ENCODE measurements around the gene CEP76.

DNA sequence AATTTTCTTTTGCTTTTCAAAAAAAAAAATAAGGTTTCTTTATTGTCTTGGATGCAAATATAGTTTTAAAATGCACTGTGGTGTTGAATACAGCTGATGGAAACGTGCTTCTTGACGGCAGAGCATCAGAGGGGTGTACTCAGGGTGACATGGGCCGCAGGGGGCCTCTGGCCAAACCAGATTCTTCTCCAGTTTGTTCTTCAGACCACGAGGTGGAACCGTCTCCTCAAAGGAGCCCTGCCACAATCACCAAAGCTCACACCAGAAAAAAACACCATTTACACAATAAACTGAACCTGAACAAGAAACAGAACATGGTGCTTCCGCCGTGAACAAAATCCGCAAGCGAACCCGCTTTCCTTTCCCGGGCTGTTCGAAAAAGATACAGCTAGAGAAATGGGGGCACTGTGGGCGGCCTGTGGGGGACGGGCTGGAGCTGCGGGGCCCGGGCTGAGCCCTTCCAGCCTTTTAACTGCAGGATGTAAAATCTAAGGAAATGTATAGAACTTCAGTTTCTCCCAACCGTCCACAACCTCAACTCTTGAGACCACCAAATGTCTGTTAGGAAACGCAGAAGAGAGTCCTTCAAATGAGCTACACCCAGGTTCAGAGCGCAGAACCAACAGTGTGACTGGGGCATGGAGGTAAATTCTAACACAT lies 34.9 kb upstream of the CEP76 start:
- TF ChIP-seq, protein P1, sequence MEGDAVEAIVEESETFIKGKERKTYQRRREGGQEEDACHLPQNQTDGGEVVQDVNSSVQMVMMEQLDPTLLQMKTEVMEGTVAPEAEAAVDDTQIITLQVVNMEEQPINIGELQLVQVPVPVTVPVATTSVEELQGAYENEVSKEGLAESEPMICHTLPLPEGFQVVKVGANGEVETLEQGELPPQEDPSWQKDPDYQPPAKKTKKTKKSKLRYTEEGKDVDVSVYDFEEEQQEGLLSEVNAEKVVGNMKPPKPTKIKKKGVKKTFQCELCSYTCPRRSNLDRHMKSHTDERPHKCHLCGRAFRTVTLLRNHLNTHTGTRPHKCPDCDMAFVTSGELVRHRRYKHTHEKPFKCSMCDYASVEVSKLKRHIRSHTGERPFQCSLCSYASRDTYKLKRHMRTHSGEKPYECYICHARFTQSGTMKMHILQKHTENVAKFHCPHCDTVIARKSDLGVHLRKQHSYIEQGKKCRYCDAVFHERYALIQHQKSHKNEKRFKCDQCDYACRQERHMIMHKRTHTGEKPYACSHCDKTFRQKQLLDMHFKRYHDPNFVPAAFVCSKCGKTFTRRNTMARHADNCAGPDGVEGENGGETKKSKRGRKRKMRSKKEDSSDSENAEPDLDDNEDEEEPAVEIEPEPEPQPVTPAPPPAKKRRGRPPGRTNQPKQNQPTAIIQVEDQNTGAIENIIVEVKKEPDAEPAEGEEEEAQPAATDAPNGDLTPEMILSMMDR (IDR thresholded peaks at IDR 0.05): no peak
- TF ChIP-seq REST (IDR thresholded peaks at IDR 0.05; ENCODE audit: insufficient read depth in 1 of 2, low read depth in 2 of 2, low read length in 1 of 2): no peak
- no peak for TF ChIP-seq SIN3A (IDR thresholded peaks at IDR 0.05; ENCODE audit: borderline replicate concordance, insufficient read depth, low read depth, low read length)
- no peak for TF ChIP-seq POLR2AphosphoS5 (IDR thresholded peaks at IDR 0.05; ENCODE audit: low read depth, low read length)
- TF ChIP-seq TCF7L2 (IDR thresholded peaks at IDR 0.05; ENCODE audit: low read depth, low read length): no peak
